ENCODE measurements around the gene RNF224. TPM values are rescaled to one million over a fixed set of nuclear protein-coding genes. Genes with fewer than 3 reads are reported as not detected.

Gene RNF224
- total and polyA plus RNA-seq, 2 of the 13 experiments (the other 11 are each of a cell fraction or from before 2014, with no cell fraction given), result 0.09 TPM; not detected in 1

DNA sequence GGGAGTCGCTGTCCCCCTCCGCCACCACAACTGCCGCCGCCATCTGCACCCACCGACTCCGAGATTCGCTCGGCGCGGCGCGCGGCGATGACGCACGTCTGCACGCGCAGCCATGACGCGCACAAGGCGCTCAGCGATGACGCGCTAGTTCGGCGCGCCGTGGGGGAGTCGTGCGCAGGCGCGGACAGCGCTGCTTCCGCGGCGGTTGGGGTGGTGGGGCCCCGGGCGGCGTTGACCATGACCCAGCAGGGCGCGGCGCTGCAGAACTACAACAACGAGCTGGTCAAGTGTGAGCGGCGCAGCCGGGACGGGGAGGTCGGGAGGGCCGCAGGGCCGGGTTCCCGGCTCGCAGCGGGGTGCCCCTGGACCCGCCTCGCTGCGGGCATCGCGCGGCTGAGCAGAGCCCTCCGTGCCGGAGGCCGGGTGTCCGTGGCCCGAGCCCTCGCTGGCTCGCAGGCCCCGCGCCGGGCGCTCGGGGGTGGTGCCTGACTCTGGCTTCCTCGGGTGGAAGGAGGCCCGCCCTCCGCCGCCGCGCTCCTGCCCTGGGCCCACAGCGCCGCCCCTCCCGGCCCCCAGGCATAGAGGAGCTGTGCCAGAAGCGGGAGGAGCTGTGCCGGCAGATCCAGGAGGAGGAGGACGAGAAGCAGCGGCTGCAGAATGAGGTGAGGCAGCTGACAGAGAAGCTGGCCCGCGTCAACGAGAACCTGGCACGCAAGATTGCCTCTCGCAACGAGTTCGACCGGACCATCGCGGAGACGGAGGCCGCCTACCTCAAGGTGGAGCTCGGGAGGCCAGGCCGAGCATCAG, 38.6 kb upstream of the RNF224 start, which contains the start of the genes ANAPC2 and SSNA1 (continued):
- 0 out of 2 replicates have a peak, but pooled peaks have one; percentile 21 for TF ChIP-seq ZNF124 (CRISPR knock-in tag; IDR thresholded peaks at IDR 0.05)
- TF ChIP-seq, protein P1, sequence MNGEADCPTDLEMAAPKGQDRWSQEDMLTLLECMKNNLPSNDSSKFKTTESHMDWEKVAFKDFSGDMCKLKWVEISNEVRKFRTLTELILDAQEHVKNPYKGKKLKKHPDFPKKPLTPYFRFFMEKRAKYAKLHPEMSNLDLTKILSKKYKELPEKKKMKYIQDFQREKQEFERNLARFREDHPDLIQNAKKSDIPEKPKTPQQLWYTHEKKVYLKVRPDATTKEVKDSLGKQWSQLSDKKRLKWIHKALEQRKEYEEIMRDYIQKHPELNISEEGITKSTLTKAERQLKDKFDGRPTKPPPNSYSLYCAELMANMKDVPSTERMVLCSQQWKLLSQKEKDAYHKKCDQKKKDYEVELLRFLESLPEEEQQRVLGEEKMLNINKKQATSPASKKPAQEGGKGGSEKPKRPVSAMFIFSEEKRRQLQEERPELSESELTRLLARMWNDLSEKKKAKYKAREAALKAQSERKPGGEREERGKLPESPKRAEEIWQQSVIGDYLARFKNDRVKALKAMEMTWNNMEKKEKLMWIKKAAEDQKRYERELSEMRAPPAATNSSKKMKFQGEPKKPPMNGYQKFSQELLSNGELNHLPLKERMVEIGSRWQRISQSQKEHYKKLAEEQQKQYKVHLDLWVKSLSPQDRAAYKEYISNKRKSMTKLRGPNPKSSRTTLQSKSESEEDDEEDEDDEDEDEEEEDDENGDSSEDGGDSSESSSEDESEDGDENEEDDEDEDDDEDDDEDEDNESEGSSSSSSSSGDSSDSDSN (CRISPR knock-in tag; IDR thresholded peaks at IDR 0.05), result peak; percentile 90
- no peak for TF ChIP-seq ZNF12 (CRISPR knock-in tag; IDR thresholded peaks at IDR 0.05)
- no peak for TF ChIP-seq ZNF343 (CRISPR knock-in tag; IDR thresholded peaks at IDR 0.05)
- TF ChIP-seq ZBTB1 (CRISPR knock-in tag; IDR thresholded peaks at IDR 0.05; ENCODE audit: borderline replicate concordance), result no peak
- peak; percentile 49; the same call in 1 of the 2 replicates for TF ChIP-seq ZSCAN22 (CRISPR knock-in tag; IDR thresholded peaks at IDR 0.05)
- TF ChIP-seq ZNF333 (CRISPR knock-in tag; IDR thresholded peaks at IDR 0.05; ENCODE audit: borderline replicate concordance), result peak; percentile 45; the same call in 1 of the 2 replicates
- TF ChIP-seq, protein P2, sequence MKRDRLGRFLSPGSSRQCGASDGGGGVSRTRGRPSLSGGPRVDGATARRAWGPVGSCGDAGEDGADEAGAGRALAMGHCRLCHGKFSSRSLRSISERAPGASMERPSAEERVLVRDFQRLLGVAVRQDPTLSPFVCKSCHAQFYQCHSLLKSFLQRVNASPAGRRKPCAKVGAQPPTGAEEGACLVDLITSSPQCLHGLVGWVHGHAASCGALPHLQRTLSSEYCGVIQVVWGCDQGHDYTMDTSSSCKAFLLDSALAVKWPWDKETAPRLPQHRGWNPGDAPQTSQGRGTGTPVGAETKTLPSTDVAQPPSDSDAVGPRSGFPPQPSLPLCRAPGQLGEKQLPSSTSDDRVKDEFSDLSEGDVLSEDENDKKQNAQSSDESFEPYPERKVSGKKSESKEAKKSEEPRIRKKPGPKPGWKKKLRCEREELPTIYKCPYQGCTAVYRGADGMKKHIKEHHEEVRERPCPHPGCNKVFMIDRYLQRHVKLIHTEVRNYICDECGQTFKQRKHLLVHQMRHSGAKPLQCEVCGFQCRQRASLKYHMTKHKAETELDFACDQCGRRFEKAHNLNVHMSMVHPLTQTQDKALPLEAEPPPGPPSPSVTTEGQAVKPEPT (CRISPR knock-in tag; IDR thresholded peaks at IDR 0.05; ENCODE audit: low read depth), result no peak
- no peak for TF ChIP-seq ZBTB3 (CRISPR knock-in tag; IDR thresholded peaks at IDR 0.05; ENCODE audit: borderline replicate concordance, low read depth)
- no peak; the same call in 1 of the 2 replicates for TF ChIP-seq NCOR1 (IDR thresholded peaks at IDR 0.05; ENCODE audit: borderline replicate concordance, low read length)
- TF ChIP-seq, protein P3, sequence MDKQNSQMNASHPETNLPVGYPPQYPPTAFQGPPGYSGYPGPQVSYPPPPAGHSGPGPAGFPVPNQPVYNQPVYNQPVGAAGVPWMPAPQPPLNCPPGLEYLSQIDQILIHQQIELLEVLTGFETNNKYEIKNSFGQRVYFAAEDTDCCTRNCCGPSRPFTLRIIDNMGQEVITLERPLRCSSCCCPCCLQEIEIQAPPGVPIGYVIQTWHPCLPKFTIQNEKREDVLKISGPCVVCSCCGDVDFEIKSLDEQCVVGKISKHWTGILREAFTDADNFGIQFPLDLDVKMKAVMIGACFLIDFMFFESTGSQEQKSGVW (CRISPR knock-in tag; IDR thresholded peaks at IDR 0.05; ENCODE audit: borderline replicate concordance), result no peak
- TF ChIP-seq, protein P4, sequence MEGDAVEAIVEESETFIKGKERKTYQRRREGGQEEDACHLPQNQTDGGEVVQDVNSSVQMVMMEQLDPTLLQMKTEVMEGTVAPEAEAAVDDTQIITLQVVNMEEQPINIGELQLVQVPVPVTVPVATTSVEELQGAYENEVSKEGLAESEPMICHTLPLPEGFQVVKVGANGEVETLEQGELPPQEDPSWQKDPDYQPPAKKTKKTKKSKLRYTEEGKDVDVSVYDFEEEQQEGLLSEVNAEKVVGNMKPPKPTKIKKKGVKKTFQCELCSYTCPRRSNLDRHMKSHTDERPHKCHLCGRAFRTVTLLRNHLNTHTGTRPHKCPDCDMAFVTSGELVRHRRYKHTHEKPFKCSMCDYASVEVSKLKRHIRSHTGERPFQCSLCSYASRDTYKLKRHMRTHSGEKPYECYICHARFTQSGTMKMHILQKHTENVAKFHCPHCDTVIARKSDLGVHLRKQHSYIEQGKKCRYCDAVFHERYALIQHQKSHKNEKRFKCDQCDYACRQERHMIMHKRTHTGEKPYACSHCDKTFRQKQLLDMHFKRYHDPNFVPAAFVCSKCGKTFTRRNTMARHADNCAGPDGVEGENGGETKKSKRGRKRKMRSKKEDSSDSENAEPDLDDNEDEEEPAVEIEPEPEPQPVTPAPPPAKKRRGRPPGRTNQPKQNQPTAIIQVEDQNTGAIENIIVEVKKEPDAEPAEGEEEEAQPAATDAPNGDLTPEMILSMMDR (CRISPR knock-in tag; IDR thresholded peaks at IDR 0.05), result peak; percentile 88
- peak in 1 of 2 experiments; percentile 41; a peak in 1 of 4 replicates for TF ChIP-seq POLR2A (IDR thresholded peaks at IDR 0.05; ENCODE audit: insufficient read depth in 1 of 2, low read depth in 2 of 2, low read length in 2 of 2)
- peak; percentile 90 for TF ChIP-seq ZC3H13 (CRISPR knock-in tag; IDR thresholded peaks at IDR 0.05)
- TF ChIP-seq NONO (IDR thresholded peaks at IDR 0.05), result no peak
- TF ChIP-seq NONO (CRISPR knock-in tag; conservative IDR thresholded peaks at IDR 0.05), result peak; percentile 99
- peak; percentile 46; the same call in 1 of the 2 replicates for TF ChIP-seq BCL6 (CRISPR knock-in tag; IDR thresholded peaks at IDR 0.05)
- TF ChIP-seq PCBP2 (optimal IDR thresholded peaks at IDR 0.05; ENCODE audit: low read depth, low read length, poor library complexity, severe bottlenecking), result no peak
- TF ChIP-seq MLLT10 (CRISPR knock-in tag; IDR thresholded peaks at IDR 0.05), result no peak
- TF ChIP-seq SRSF9 (IDR thresholded peaks at IDR 0.05; ENCODE audit: borderline replicate concordance, insufficient read depth, low read depth, low read length, poor library complexity, severe bottlenecking), result no peak
- no peak for TF ChIP-seq ZNF235 (CRISPR knock-in tag; IDR thresholded peaks at IDR 0.05; ENCODE audit: borderline replicate concordance)
- no peak for TF ChIP-seq MAFF (IDR thresholded peaks at IDR 0.05; ENCODE audit: low read depth, low read length)
- peak; percentile 89 for TF ChIP-seq ZNF777 (CRISPR knock-in tag; IDR thresholded peaks at IDR 0.05)
- no peak for TF ChIP-seq ZNF557 (CRISPR knock-in tag; IDR thresholded peaks at IDR 0.05)
